GM21390 (cell line): ENCODE results near the gene POLR3B.

ENCODE experiments used
- ATAC-seq: cut with Tn5 transposase; IDR thresholded peaks from one replicate; pipeline ENCODE4 v1.9.1; 2021; ENCODE audit not compliant: unreplicated experiment

The POLR3B gene

DNA sequence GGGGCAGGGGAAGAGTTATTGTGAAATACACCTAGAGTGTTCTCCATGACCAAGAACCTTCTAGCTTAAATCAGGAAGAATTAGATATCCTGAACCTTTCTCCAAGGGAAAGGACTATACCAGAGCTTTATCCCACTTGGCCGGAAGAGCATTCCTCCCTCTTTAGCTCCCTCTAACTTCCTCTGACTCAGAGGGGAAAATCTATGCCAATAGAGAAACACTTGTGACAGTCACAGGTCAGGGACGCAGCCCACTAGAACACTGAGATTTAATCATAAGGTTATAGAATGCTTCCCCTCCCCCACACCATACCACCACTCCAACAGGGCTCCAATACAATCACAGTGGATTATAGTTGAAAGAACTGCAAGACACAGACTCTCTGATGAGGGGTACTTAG, 169.8 kb downstream of the POLR3B start:
- no peak for ATAC-seq

DNA sequence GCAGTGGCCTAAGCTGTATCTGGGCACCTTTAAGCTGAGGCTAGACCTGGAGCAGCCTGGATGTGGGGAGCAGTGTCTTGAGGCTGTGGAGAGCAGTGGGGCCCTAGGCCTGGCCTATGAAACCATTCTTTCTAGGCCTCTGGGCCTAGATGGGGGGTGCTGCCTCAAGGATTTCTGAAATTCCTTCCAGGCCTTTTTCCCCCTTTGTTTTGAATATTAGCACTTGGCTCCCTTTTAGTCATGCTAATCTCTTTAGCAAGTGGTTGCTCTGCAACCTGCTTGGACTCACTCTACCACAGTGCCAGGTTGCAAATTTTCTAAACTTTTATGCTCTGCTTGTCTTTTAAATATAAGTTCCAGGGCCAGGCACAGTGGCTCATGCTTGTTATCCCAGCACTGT, 183.7 kb downstream of the POLR3B start:
- ATAC-seq = no peak

DNA sequence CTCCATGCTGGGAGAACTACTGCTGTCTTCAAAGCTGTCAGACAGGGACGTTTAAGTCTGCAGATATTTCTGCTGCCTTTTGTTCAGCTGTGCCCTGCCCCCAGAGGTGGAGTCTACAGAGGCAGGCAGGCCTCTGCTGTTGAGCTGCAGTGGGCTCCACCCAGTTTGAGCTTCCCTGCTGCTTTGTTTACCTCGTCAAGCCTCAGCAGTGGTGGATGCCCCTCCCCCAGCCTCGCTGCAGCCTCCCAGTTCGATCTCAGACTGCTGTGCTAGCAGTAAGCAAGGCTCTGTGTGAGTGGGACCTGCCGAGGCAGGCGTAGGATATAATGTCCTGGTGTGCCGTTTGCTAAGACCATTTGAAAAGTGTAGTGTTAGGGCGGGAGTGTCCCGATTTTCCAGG, 193.9 kb downstream of the POLR3B start:
- no peak for ATAC-seq

DNA sequence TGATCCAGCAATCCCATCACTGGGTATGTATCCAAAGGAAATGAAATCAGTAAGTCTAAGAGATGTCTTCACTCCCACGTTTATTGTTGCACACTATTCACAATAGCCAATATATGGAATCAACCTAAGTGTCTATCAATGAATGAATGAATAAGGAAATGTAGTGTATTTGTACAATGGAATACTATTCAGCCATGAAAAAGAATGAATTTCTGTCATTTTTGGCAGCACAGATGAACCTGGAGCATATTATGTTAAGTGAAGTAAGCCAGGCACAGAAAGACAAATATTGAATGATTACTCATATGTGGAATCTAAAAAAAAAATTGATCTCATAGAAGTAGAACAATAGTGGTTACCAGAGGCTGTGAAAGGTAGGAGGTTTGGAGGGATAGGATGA, 194.7 kb downstream of the POLR3B start:
- ATAC-seq = no peak
